ENCODE data around the gene PACSIN2.

The PACSIN2 gene

GRCh38 chr22:43017525-43018460 is 2.8 kb upstream of the PACSIN2 start:
- TF ChIP-seq, protein P1, sequence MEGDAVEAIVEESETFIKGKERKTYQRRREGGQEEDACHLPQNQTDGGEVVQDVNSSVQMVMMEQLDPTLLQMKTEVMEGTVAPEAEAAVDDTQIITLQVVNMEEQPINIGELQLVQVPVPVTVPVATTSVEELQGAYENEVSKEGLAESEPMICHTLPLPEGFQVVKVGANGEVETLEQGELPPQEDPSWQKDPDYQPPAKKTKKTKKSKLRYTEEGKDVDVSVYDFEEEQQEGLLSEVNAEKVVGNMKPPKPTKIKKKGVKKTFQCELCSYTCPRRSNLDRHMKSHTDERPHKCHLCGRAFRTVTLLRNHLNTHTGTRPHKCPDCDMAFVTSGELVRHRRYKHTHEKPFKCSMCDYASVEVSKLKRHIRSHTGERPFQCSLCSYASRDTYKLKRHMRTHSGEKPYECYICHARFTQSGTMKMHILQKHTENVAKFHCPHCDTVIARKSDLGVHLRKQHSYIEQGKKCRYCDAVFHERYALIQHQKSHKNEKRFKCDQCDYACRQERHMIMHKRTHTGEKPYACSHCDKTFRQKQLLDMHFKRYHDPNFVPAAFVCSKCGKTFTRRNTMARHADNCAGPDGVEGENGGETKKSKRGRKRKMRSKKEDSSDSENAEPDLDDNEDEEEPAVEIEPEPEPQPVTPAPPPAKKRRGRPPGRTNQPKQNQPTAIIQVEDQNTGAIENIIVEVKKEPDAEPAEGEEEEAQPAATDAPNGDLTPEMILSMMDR (IDR thresholded peaks at IDR 0.05), result no peak

- TF ChIP-seq, protein P1 (IDR thresholded peaks at IDR 0.05), result no peak
Measured at GRCh38 chr22:43015677-43016042, 711 bp upstream of the PACSIN2 start.

GRCh38 chr22:43014316-43014868 is 557 bp downstream of the PACSIN2 start:
- TF ChIP-seq, protein P1 (IDR thresholded peaks at IDR 0.05), result no peak

GRCh38 chr22:43013355-43014315 is 1.3 kb downstream of the PACSIN2 start:
- TF ChIP-seq, protein P1 (IDR thresholded peaks at IDR 0.05), result no peak

- TF ChIP-seq, protein P1 (IDR thresholded peaks at IDR 0.05), result no peak
Measured at GRCh38 chr22:43012390-43012789, 2.6 kb downstream of the PACSIN2 start.

- TF ChIP-seq, protein P1 (IDR thresholded peaks at IDR 0.05), result no peak
Measured at GRCh38 chr22:43011079-43011478, 3.9 kb downstream of the PACSIN2 start.

GRCh38 chr22:43009444-43009843 is 5.5 kb downstream of the PACSIN2 start:
- TF ChIP-seq, protein P1 (IDR thresholded peaks at IDR 0.05), result no peak

Data from LNCAP (cell line).